HTERT RPE-1 (cell line): ENCODE results near the gene TBCC.

ENCODE experiments used
- in situ Hi-C: fragments of 300-500 bp; cut with MboI; formaldehyde crosslinking; loops from 4 replicates; pipeline ENCODE4 v1.14.3; 2020; ENCODE audit warnings: low sequenced_read_pairs

Gene TBCC

GRCh38 chr6:42771741-42772100 is 25.8 kb upstream of the TBCC start:
- in situ Hi-C loops = no loop called here

- in situ Hi-C loops = no loop called here
These were observed 23.9 kb upstream of the TBCC start for GRCh38 chr6:42769836-42770235.

- in situ Hi-C loops = no loop called here
These were observed 23.1 kb upstream of the TBCC start for GRCh38 chr6:42769051-42769450.

GRCh38 chr6:42766163-42766670 is 20.3 kb upstream of the TBCC start:
- in situ Hi-C loops = no loop called here

GRCh38 chr6:42764911-42765648 is 19.2 kb upstream of the TBCC start:
- in situ Hi-C loops = no loop called here

GRCh38 chr6:42762950-42763349 is 17.0 kb upstream of the TBCC start:
- in situ Hi-C loops = no loop called here

GRCh38 chr6:42762426-42762859 is 16.5 kb upstream of the TBCC start:
- in situ Hi-C loops = no loop called here

- in situ Hi-C loops = no loop called here
These were observed 15.6 kb upstream of the TBCC start for GRCh38 chr6:42761287-42762067.

GRCh38 chr6:42758756-42759430 is 13.0 kb upstream of the TBCC start:
- in situ Hi-C loops = no loop called here

- in situ Hi-C loops = no loop called here
These were observed 10.8 kb upstream of the TBCC start for GRCh38 chr6:42756722-42757121.

- in situ Hi-C loops = no loop called here
These were observed 8.9 kb upstream of the TBCC start for GRCh38 chr6:42754759-42755158.

GRCh38 chr6:42751055-42751454 is 5.2 kb upstream of the TBCC start:
- in situ Hi-C loops = no loop called here

GRCh38 chr6:42748203-42748898 is 2.4 kb upstream of the TBCC start:
- in situ Hi-C loops = no loop called here

GRCh38 chr6:42746463-42747391 is 824 bp upstream of the TBCC start:
- in situ Hi-C loops = no loop called here

- in situ Hi-C loops = no loop called here
These were observed 742 bp downstream of the TBCC start for GRCh38 chr6:42745083-42745639.

- in situ Hi-C loops = no loop called here
These were observed 1.5 kb downstream of the TBCC start for GRCh38 chr6:42744351-42744893.

GRCh38 chr6:42742116-42742894 is 3.6 kb downstream of the TBCC start:
- in situ Hi-C loops = no loop called here

- in situ Hi-C loops = no loop called here
These were observed 5.2 kb downstream of the TBCC start for GRCh38 chr6:42740725-42741124.

GRCh38 chr6:42735976-42736375 is 9.9 kb downstream of the TBCC start:
- in situ Hi-C loops = no loop called here
